K562 treated with DMSO at 1 percent for 12 hours (cell line): ENCODE results near the gene RASSF8. TPM values are rescaled to one million over a fixed set of nuclear protein-coding genes. Genes with fewer than 3 reads are reported as not detected.

Experiments used
- total RNA-seq: library from RNA; unstranded; fragments of 300-600 nt; gene quantifications from 2 replicates; pipeline ENCODE4 v1.2.3, GENCODE V29; 2022; ENCODE audit not compliant: insufficient read depth

RASSF8 gene
- total RNA-seq, result 0.23 TPM in 1 of 2 replicates, not detected in the other

GRCh38 chr12:25958428-25959070 lies at the start of gene RASSF8:
Gene RASSF8, plus strand, starts transcription at chr12:25958682. Its CDS starts 96,662 bp downstream, at chr12:26055344.

GRCh38 chr12:26124446-26125399 lies 166.2 kb downstream of the RASSF8 start, which contains the start of gene BHLHE41:
Gene BHLHE41, minus strand, starts transcription at chr12:26125037. Its CDS starts 258 bp downstream, at chr12:26124779.

Other genes with a start within 250 kb of the RASSF8 start
- gene BHLHE41, start 166.4 kb downstream of the RASSF8 start, total RNA-seq, result not detected in 2 replicates
- gene SSPN, start 236.9 kb downstream of the RASSF8 start, total RNA-seq, result not detected in 2 replicates